ENCODE data around the gene UGGT1.
A peak's percentile ranks its signal among the peaks of the same experiment; 100 is the strongest.

Gene UGGT1

GRCh38 chr2:128214866-128215460 lies 124.0 kb downstream of the UGGT1 start:
- no peak for DNase-seq (ENCODE audit: low read depth in 3 of 3, low spot score in 1 of 3)

GRCh38 chr2:128215897-128216642 lies 125.1 kb downstream of the UGGT1 start:
- no peak for DNase-seq (ENCODE audit: low read depth in 3 of 3, low spot score in 1 of 3)

GRCh38 chr2:128217671-128218070 lies 126.7 kb downstream of the UGGT1 start:
- DNase-seq (ENCODE audit: low read depth in 3 of 3, low spot score in 1 of 3): no peak

GRCh38 chr2:128219891-128220290 lies 128.9 kb downstream of the UGGT1 start:
- no peak for DNase-seq (ENCODE audit: low read depth in 3 of 3, low spot score in 1 of 3)

GRCh38 chr2:128227862-128228261 lies 136.9 kb downstream of the UGGT1 start:
- no peak for DNase-seq (ENCODE audit: low read depth in 3 of 3, low spot score in 1 of 3)

GRCh38 chr2:128228894-128229293 lies 137.9 kb downstream of the UGGT1 start:
- no peak for DNase-seq (ENCODE audit: low read depth in 3 of 3, low spot score in 1 of 3)

GRCh38 chr2:128232965-128233789 lies 142.2 kb downstream of the UGGT1 start:
- DNase-seq (ENCODE audit: low read depth in 3 of 3, low spot score in 1 of 3): peak; percentile 37 to 82 (median 53)

GRCh38 chr2:128233790-128234395 lies 142.9 kb downstream of the UGGT1 start:
- no peak for DNase-seq (ENCODE audit: low read depth in 3 of 3, low spot score in 1 of 3)

GRCh38 chr2:128234613-128235012 lies 143.6 kb downstream of the UGGT1 start:
- DNase-seq (ENCODE audit: low read depth in 3 of 3, low spot score in 1 of 3): no peak

GRCh38 chr2:128235581-128235980 lies 144.6 kb downstream of the UGGT1 start:
- no peak for DNase-seq (ENCODE audit: low read depth in 3 of 3, low spot score in 1 of 3)

GRCh38 chr2:128236491-128237035 lies 145.6 kb downstream of the UGGT1 start:
- no peak for DNase-seq (ENCODE audit: low read depth in 3 of 3, low spot score in 1 of 3)

GRCh38 chr2:128237081-128237534 lies 146.1 kb downstream of the UGGT1 start:
- no peak for DNase-seq (ENCODE audit: low read depth in 3 of 3, low spot score in 1 of 3)

GRCh38 chr2:128237911-128238697 lies 147.1 kb downstream of the UGGT1 start:
- DNase-seq (ENCODE audit: low read depth in 3 of 3, low spot score in 1 of 3): no peak

GRCh38 chr2:128241896-128242295 lies 150.9 kb downstream of the UGGT1 start:
- no peak for DNase-seq (ENCODE audit: low read depth in 3 of 3, low spot score in 1 of 3)
